Karpas-422 (cell line): Measurements from ENCODE around the gene EFCAB6. TPM values are rescaled to one million over a fixed set of nuclear protein-coding genes. Genes with fewer than 3 reads are reported as not detected.

Experiments used
- DNase-seq: peaks from one replicate; pipeline ENCODE4 v3.0.0-alpha.2; 2015
- H2AFZ ChIP-seq: fragments of 200-600 bp; sonication (generic); 2 replicates; pipeline ENCODE4 v1.6.1; 2014; ENCODE audit warnings: antibody characterized with exemption, low read length, mixed read lengths
- H3K27ac ChIP-seq: fragments of 200-600 bp; sonication (generic); 2 replicates; pipeline ENCODE4 v1.5.1; 2014; ENCODE audit warnings: mild to moderate bottlenecking, low read length, moderate library complexity
- H3K27me3 ChIP-seq: fragments of 200-600 bp; sonication (generic); 2 replicates; pipeline ENCODE4 v1.6.1; 2014; ENCODE audit warnings: low read length, mixed read lengths
- H3K36me3 ChIP-seq: fragments of 200-600 bp; sonication (generic); 2 replicates; pipeline ENCODE4 v1.6.1; 2014; ENCODE audit warnings: low read length, mixed read lengths; ENCODE audit not compliant: insufficient read depth
- H3K4me1 ChIP-seq: fragments of 200-600 bp; sonication (generic); 2 replicates; pipeline ENCODE4 v1.6.1; 2014; ENCODE audit warnings: mild to moderate bottlenecking, low read length, mixed read lengths
- H3K4me2 ChIP-seq: fragments of 200-600 bp; sonication (generic); 2 replicates; pipeline ENCODE4 v1.6.1; 2014; ENCODE audit warnings: low read length, low read depth, mild to moderate bottlenecking; ENCODE audit not compliant: poor library complexity, severe bottlenecking
- H3K4me3 ChIP-seq: fragments of 200-600 bp; sonication (generic); 2 replicates; pipeline ENCODE4 v1.5.1; 2014; ENCODE audit warnings: mild to moderate bottlenecking, antibody characterized with exemption, low read length, mixed read lengths
- H3K79me2 ChIP-seq: fragments of 200-600 bp; sonication (generic); 2 replicates; pipeline ENCODE4 v1.6.1; 2014; ENCODE audit warnings: mild to moderate bottlenecking, low read length, mixed read lengths
- H3K9ac ChIP-seq: fragments of 200-600 bp; sonication (generic); 2 replicates; pipeline ENCODE4 v1.6.0; 2014; ENCODE audit warnings: low read length
- H3K9me2 ChIP-seq: fragments of 200-600 bp; sonication (generic), shearing (Covaris generic); replicated peaks from 2 replicates; pipeline ENCODE4 v1.6.0; 2014; ENCODE audit warnings: mild to moderate bottlenecking, low read length, moderate library complexity; ENCODE audit not compliant: insufficient read depth
- H3K9me3 ChIP-seq: fragments of 300-700, 200-600 bp; sonication (generic); 2 replicates; pipeline ENCODE4 v1.6.1; 2014; ENCODE audit warnings: low read length, mixed read lengths
- H4K20me1 ChIP-seq: fragments of 200-600 bp; sonication (generic); 2 replicates; pipeline ENCODE4 v1.6.1; 2014; ENCODE audit warnings: mild to moderate bottlenecking, antibody characterized with exemption, low read length, low read depth; ENCODE audit not compliant: insufficient read depth
- total RNA-seq: library from RNA; depleted of rRNA; stranded (reverse); fragments of >200 nt; shearing (Covaris generic); gene quantifications from 2 replicates; pipeline ENCODE4 v1.2.3, GENCODE V29; 2014; ENCODE audit warnings: low replicate concordance

Gene EFCAB6
- total RNA-seq, 1 experiment from 2014 or later: not detected

GRCh38 chr22:43835736-43836135, 23.6 kb upstream of the EFCAB6 start:
- H4K20me1 ChIP-seq: no peaks in the 10 kb centered on the region

DNA sequence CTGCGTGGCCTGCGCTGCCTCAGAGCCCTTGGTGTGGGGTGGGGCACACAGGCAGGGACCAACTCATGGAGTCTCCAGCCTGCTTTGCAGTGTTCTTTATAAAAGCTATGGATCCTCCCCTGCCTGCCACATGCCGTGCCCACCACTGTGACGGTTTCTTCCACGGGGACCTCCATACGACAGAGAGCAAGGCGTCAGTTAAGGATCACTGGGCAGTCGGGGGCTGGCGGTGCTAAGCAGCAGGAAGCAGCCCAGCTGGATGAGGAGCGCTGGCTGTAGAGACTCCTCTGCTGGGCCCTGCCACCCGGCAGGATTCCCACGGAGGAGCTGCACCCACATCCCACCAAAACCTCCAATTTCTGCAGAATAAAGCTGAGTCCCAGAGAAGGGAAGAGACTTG, 23.1 kb upstream of the EFCAB6 start:
- Histone ChIP-seq H3K27me3 (no peaks in the 10 kb centered on the region), H2AFZ (no peak overlapping the region), H3K4me3 (no peak overlapping the region), H3K36me3 (no peaks in the 10 kb centered on the region), H3K79me2 (no peaks in the 10 kb centered on the region), H4K20me1 (no peaks in the 10 kb centered on the region), H3K27ac (no peak overlapping the region), H3K9me3 (no peaks in the 10 kb centered on the region), H3K4me2 (no peak overlapping the region), H3K4me1 (no peaks in the 10 kb centered on the region), H3K9me2 (no peaks in the 10 kb centered on the region), H3K9ac (no peak overlapping the region)
- no peak for DNase-seq

More at GRCh38 chr22:43835736-43836135, 23.6 kb upstream of the EFCAB6 start:
- Histone ChIP-seq H3K9me2 (no peaks in the 10 kb centered on the region), H2AFZ (no peak overlapping the region), H3K4me1 (no peaks in the 10 kb centered on the region), H3K79me2 (no peaks in the 10 kb centered on the region), H3K27ac (no peak overlapping the region), H3K9me3 (no peaks in the 10 kb centered on the region), H3K9ac (no peak overlapping the region), H3K27me3 (no peaks in the 10 kb centered on the region), H3K4me2 (no peak overlapping the region), H3K36me3 (no peaks in the 10 kb centered on the region), H3K4me3 (no peak overlapping the region)
- DNase-seq: no peak

GRCh38 chr22:43833286-43834240, 21.5 kb upstream of the EFCAB6 start:
- DNase-seq: no peak
- Histone ChIP-seq H3K4me2 (no peak overlapping the region), H3K27me3 (no peaks in the 10 kb centered on the region), H2AFZ (no peak overlapping the region), H3K9me2 (no peaks in the 10 kb centered on the region), H3K79me2 (no peaks in the 10 kb centered on the region), H3K4me3 (no peak overlapping the region), H3K27ac (no peak overlapping the region), H3K36me3 (no peaks in the 10 kb centered on the region), H4K20me1 (no peaks in the 10 kb centered on the region), H3K4me1 (peaks cover 8% of the 10 kb centered on the region), H3K9ac (no peak overlapping the region), H3K9me3 (no peaks in the 10 kb centered on the region)

DNA sequence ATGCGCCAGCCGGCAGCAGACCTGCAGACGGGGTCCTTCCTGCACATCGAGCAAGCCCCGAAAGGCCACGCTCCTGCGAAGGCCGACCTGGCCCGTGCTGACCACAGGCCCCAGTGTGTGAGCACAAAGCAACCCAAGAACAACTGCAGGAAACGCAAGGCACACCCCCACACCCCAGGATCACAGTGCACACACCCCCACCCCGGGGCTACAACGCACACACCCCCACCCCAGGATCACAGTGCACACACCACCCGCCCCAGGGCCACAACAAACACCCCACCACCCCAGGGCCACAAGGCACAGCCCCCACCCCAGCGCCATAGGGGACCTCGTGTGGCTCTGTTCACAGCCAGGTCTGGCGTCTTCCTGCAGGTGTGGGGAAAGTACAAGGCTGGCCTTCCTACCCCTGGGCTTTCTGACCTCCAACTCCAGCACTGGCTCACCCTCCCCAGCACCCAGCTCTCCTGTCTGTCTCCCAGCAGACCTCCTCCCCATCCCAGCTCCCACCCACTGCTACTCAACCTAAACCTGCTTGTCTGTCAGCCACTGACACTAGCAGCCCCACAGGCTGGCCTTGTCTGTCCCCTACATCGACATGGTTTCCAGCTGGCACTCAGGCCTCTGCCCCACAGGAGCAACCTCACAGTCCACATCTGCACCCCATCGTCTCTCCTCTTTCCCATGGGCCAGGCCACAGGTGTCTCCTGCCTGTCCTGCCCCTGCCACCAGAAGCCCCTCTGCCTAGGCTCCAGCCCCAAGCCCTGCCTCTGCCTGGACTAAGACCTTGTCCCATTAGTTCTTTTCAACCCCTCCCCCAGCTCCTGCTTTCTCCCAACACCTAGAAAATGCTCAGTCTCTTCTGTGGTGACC, 20.5 kb upstream of the EFCAB6 start:
- DNase-seq: no peak
- H3K9me3 ChIP-seq: no peaks in the 10 kb centered on the region
- H2AFZ ChIP-seq: no peak overlapping the region
- no peak overlapping the region for H3K4me2 ChIP-seq
- no peaks in the 10 kb centered on the region for H3K9me2 ChIP-seq
- H3K4me3 ChIP-seq: no peak overlapping the region
- H3K27ac ChIP-seq: no peak overlapping the region
- peaks cover 8% of the 10 kb centered on the region for H3K4me1 ChIP-seq
- H3K36me3 ChIP-seq: no peaks in the 10 kb centered on the region
- H3K27me3 ChIP-seq: no peaks in the 10 kb centered on the region
- H3K9ac ChIP-seq: no peak overlapping the region
- no peaks in the 10 kb centered on the region for H4K20me1 ChIP-seq
- H3K79me2 ChIP-seq: no peaks in the 10 kb centered on the region

- Histone ChIP-seq H3K79me2 (no peaks in the 10 kb centered on the region), H3K4me1 (peaks cover 8% of the 10 kb centered on the region), H3K9me2 (no peaks in the 10 kb centered on the region), H2AFZ (no peak overlapping the region), H4K20me1 (no peaks in the 10 kb centered on the region), H3K27ac (no peak overlapping the region), H3K4me2 (no peak overlapping the region), H3K9me3 (no peaks in the 10 kb centered on the region), H3K9ac (no peak overlapping the region), H3K27me3 (no peaks in the 10 kb centered on the region), H3K36me3 (no peaks in the 10 kb centered on the region), H3K4me3 (no peak overlapping the region)
- no peak for DNase-seq
Observed at GRCh38 chr22:43831561-43832392, 19.7 kb upstream of the EFCAB6 start.

DNA sequence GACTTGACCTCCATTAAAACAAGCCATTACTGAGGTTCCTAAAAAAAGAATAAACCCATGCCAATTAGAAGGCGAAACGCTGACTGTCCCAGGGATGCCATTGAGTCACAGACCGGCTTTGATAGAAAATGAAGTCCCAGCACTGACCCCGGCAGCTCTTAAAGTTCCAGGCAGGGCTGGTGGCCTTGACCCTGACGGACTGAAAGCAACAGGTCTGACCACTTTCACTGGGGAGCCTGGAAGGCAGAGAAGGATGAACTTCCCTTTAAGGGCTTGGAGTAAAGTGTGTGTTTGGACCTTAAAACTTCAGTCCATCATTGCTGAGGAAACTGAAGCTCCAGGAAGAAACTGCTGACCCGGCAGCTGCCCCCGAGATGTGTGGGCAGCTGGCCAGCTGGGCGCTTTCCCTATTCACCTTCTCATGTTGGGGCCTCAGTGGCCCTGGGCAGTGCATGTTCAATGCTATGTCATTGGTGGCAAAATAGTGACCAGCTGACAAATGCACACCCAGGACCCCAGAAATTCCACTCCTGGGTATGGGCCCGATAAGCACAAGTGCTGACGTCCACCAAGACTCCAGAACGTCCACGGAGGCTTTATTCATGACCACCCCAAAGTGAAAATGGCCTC, 18.9 kb upstream of the EFCAB6 start:
- Histone ChIP-seq H3K4me1 (peaks cover 8% of the 10 kb centered on the region), H3K4me2 (no peak overlapping the region), H3K36me3 (no peaks in the 10 kb centered on the region), H3K9ac (no peak overlapping the region), H3K79me2 (no peaks in the 10 kb centered on the region), H3K9me3 (no peaks in the 10 kb centered on the region), H3K9me2 (no peaks in the 10 kb centered on the region), H3K27me3 (no peaks in the 10 kb centered on the region), H4K20me1 (no peaks in the 10 kb centered on the region), H3K27ac (no peak overlapping the region), H3K4me3 (no peak overlapping the region), H2AFZ (no peak overlapping the region)
- DNase-seq: no peak

DNA sequence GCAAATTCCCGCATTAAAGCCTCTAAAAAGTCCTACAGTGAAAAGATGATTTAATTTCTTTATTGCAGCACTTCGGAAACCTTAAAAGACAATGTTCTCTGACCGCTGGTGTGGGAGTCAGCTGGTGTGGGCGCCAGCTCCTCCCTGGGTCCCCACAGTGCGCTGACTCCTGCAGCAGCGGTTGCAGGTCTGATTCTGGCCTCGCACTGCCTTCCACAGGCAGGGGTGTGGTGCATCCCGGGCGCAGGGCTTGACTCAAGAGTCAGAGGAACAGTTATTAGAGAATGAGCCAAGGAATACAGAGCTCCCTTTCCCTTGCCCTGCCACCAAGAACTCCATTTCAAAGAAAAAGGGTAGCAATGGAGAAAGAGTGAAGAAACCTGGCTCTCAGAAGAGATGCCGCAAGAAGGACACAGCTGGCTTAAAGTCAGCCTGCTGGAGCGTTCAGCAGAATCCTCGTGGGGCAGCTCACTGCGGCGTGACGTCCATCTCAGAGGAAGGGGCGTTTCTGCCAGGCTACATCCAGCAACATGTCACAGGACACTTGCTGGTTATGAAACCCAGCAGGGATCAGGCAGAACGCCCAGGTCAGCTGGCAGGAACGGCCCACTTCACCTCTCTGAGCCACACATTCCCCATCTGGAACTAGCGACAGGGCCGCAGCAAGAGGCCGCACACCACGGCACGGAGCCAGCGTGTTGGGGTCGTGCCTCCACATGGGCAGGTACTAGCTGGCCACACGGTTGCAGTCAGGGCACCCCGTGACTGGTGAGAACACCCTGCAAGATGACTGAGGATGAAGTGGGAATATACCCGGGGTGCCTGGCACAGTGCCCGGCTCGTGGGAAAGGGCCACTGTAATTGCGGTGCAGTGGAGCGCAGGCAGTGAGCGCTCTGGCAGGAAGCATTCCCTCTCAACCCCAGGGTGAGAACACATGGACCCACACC, 18.1 kb upstream of the EFCAB6 start:
- H3K9me2 ChIP-seq: no peaks in the 10 kb centered on the region
- no peak for DNase-seq
- no peaks in the 10 kb centered on the region for H3K79me2 ChIP-seq
- H3K4me3 ChIP-seq: no peak overlapping the region
- H3K4me2 ChIP-seq: no peak overlapping the region
- H2AFZ ChIP-seq: no peak overlapping the region
- H3K9ac ChIP-seq: no peak overlapping the region
- H3K27me3 ChIP-seq: no peaks in the 10 kb centered on the region
- peaks cover 8% of the 10 kb centered on the region for H3K4me1 ChIP-seq
- no peak overlapping the region for H3K27ac ChIP-seq
- no peaks in the 10 kb centered on the region for H4K20me1 ChIP-seq
- no peaks in the 10 kb centered on the region for H3K36me3 ChIP-seq
- H3K9me3 ChIP-seq: no peaks in the 10 kb centered on the region
